NCI-H2196 (cell line): ENCODE measurements around the gene STAG3.
"Not testable (repeated sequence)": the region's sequence is repeated elsewhere in the genome, so short reads cannot be mapped to it uniquely, and the experiment has no call there.

Experiments used
- DNase-seq: peaks from one replicate; lab custom pipeline; 2025; ENCODE audit not compliant: unreplicated experiment; lab: John Stamatoyannopoulos, UW

The STAG3 gene, protein sequence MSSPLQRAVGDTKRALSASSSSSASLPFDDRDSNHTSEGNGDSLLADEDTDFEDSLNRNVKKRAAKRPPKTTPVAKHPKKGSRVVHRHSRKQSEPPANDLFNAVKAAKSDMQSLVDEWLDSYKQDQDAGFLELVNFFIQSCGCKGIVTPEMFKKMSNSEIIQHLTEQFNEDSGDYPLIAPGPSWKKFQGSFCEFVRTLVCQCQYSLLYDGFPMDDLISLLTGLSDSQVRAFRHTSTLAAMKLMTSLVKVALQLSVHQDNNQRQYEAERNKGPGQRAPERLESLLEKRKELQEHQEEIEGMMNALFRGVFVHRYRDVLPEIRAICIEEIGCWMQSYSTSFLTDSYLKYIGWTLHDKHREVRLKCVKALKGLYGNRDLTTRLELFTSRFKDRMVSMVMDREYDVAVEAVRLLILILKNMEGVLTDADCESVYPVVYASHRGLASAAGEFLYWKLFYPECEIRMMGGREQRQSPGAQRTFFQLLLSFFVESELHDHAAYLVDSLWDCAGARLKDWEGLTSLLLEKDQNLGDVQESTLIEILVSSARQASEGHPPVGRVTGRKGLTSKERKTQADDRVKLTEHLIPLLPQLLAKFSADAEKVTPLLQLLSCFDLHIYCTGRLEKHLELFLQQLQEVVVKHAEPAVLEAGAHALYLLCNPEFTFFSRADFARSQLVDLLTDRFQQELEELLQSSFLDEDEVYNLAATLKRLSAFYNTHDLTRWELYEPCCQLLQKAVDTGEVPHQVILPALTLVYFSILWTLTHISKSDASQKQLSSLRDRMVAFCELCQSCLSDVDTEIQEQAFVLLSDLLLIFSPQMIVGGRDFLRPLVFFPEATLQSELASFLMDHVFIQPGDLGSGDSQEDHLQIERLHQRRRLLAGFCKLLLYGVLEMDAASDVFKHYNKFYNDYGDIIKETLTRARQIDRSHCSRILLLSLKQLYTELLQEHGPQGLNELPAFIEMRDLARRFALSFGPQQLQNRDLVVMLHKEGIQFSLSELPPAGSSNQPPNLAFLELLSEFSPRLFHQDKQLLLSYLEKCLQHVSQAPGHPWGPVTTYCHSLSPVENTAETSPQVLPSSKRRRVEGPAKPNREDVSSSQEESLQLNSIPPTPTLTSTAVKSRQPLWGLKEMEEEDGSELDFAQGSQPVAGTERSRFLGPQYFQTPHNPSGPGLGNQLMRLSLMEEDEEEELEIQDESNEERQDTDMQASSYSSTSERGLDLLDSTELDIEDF

GRCh38 chr7:100177045-100178001 lies at the start of gene STAG3, which contains the start of gene GPC2:
Gene STAG3, plus strand, starts transcription at chr7:100177918. Its CDS starts 2,639 bp downstream, at chr7:100180557.
Gene GPC2, minus strand, starts transcription at chr7:100177381. Its CDS starts 182 bp downstream, at chr7:100177199.
- peak; percentile 100 for DNase-seq

GRCh38 chr7:100128637-100128963 lies 49.1 kb upstream of the STAG3 start:
- no peak for DNase-seq

- DNase-seq: peak; percentile 60
Measured at GRCh38 chr7:100130220-100130607, 47.5 kb upstream of the STAG3 start.

DNA sequence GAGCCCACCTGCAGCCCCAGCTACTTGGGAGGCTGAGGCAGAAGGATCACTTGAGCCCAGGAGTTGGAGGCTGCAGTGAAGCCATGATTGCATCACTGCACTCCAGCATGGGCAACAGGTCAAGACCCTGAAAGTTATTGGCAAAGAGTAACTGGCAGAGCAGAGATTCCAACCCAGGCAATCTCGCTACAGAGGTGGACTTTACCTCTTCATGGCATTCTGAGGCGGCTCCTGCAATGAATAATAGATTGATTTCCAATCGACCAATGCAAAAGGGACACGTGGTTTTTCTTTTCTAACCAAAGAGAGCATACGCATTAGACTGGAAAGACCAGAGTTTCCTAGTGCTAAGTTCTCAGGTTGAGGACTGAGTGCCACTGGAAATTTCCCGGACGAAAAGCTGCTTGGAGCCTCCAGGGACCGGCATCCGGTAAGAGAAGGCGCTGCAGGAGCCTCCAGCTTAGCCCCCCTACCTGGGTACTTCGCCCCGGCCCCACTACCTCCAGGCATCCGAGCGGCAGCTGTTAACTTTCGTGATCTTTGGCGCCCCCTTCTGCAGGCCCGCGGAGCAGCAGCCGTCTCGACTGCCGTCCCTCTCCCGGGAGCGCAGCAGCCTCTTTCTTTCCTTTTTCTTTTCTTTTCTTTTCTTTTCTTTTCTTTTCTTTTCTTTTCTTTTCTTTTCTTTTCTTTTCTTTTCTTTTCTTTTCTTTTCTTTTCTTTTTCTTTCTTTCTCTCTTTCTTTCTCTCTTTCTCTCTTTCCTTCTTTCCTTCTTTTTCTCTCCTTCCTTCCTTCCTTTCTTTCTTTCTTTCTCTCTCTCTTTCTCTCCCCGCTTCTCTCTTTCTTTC lies 46.9 kb upstream of the STAG3 start:
- peak; percentile 85 for DNase-seq

GRCh38 chr7:100132126-100132525 lies 45.6 kb upstream of the STAG3 start:
- no peak for DNase-seq

DNA sequence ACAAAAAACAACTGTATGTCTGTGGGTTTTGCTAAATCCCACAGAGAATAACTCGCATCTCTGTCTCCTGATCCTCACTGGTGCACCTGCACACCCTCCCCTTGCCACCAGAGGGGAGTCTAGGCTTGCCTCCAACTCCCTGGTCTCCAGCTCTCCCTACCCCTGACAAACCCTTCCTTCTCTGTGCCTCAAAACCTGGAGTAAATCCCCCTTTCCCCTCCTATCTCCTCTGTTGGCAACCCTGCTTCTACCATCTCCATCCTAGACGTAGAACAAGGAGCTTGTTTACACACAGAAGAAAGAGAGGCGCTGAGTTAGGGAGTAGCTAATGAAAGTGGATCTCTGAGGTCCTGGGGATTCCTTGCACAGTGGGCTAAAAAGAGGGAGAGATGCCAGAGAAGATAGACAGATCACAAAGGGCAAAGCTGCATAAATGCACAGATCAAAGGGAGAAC lies 45.0 kb upstream of the STAG3 start:
- peak; percentile 62 for DNase-seq

GRCh38 chr7:100137851-100138760 lies 39.6 kb upstream of the STAG3 start:
- peak; percentile 65 for DNase-seq

DNA sequence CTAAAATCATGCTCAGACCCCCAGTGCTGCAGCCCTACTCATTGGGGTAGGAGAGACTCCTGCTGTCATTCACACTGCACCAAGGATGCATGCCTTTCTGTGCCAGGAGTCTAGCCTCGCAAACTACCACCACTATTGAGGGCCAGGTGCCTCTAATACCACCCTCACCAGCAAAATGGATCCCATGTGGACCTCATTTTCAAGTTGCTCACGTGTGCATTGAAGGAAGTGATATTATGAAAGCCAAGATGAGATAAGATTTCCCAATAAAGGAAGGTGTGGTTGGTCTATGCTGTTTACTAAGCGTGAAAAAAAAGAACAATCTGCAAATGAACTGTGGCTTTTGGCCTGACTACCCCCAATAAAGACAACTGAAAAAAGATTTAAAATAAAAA lies 36.2 kb upstream of the STAG3 start:
- DNase-seq: no peak

DNA sequence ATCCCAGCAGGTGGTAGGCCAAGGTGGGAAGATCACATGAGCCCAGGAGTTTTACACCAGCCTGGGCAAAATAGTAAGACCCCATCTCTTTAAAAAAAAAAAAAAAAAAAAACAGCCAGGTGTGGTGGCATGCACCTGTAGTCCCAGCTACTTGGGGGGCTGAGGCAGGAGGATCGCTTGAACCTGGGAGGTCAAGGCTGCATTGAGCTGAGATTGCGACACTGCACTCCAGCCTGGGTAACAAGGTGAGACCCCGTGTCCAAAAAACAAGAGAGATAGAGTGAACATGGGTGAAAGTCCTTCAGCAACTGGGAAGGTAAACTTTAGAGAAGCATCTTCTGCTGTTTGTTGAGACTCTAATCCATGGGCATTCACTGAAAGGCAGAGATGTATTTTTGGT lies 35.3 kb upstream of the STAG3 start:
- no peak for DNase-seq

- DNase-seq: not testable (repeated sequence)
Measured at GRCh38 chr7:100146350-100146749, 31.4 kb upstream of the STAG3 start.

- DNase-seq: no peak
Measured at GRCh38 chr7:100147278-100147677, 30.4 kb upstream of the STAG3 start.

DNA sequence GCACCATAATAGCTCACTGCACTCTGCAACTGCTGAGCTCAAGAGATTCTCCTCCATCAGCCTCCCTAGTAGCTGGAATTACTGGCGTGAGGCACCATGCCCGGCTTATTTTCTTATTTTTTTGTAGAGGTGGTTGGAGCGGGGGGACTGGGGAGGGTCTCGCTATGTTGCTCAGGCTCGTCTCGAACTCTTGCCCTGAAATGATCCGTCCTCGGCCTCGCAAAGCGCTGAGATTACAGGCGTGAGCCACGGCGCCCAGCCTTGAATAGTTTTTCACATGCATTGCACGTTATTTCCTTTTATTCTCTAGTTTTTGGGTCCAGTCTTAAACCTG lies 29.5 kb upstream of the STAG3 start:
- DNase-seq: no peak

DNA sequence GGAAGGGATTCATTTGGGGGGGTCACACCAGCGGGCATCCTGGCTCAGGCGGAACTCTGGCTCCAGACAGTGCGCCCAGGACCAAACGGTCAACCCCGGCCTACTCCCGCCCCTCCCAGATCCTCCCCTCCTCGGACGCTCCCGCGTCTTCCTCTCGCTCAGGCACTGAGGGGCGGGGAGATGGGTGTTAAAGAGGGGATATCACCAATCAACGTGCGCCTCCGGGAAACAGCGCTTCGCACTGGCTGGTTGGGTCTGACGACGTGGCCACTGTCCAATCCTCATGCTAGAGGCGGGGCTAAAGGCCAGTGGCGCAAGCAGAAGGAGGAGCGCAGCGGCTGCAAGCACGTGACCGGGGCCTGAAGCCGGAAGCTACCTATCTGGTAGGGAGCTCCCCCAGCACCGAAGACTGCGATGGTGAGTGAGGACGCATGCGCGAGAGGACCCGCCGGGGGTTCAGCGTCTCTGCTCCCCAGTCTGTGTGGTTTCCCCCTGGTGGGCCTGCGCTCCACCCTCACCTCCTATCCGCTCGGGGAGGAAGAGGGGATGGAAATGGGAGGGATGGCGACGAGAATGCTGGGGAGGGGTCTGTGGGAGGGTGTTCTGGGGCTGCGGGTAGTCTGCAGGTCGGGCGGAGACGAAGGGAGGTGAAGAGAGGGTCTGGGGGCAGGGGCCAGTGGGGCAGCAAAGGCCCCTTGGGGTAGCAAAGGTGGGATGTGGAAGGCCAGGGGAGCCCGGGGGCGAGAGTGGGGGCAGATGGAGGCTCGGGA lies 29.0 kb upstream of the STAG3 start, which contains the start of gene LAMTOR4:
TSS of gene LAMTOR4 (plus strand) at position 360 of the 770 bp plus-strand sequence. CDS start at position 415, 55 bp downstream.
- DNase-seq: peak; percentile 99

DNA sequence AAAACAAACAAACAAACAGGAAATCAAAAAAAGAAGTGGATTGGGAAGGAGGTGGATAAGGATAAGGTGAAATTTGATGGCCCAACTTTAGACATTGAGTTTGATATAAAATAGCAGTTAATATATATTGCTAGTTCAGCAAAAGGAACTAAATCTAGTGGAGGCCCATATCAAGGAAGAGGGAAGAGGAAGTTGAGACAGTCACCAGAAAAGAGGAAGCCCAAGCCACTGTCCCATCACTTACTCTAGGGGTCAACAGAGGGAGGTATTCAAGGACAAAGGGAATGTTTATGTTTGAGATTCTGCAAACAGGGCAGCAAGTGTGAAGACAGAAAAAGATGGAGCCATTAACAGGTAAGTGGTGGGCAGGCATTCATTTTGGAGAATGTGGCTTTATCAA lies 25.3 kb upstream of the STAG3 start:
- no peak for DNase-seq

DNA sequence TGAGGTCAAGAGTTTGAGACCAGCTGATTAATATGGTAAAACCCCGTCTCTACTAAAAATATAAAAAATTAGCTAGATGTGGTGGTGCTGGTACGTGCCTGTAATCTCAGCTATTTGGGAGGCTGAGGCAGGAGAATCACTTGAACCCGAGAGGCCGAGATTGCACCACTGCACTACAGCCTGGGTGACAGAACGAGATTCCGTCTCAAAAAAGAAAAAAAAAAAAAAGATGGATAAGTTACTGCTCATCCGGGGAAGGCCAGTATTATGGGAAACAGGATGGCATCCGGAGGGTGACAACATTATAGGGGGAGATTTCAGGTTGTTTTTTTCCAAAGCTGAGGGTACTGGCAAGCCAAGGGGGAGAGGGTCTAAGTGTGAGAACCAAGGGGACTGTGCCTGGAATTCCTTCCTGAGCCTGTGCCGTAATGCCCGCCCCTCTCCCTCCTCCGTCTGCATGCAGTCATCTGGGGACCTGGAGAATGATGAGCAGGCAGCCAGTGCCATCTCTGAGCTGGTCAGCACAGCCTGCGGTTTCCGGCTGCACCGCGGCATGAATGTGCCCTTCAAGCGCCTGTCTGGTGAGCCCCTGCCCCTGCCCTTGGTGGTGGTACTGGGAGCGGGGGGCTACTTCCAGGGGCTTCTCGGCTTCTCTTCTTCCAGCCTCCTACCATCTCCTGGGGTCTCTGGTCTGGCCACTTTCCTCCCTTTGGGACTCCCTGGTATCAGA lies 24.6 kb upstream of the STAG3 start:
- no peak for DNase-seq

GRCh38 chr7:100153708-100154535 lies 23.8 kb upstream of the STAG3 start:
- DNase-seq: no peak
